PC-9 (cell line): Measurements from ENCODE around the gene HAO2. TPM values are rescaled to one million over a fixed set of nuclear protein-coding genes. Genes with fewer than 3 reads are reported as not detected.

Experiments
- BruUV-seq: library from RNA; stranded (reverse); fragments of 400-500 nt; replicated peaks from 2 replicates; lab custom pipeline; 2021; lab: Mats Ljungman, UMichigan
- CTCF ChIA-PET: fragments of 300-600 bp; sonication (Branson Sonifier 250); formaldehyde crosslinking; loops from one replicate; lab custom pipeline; 2022; ENCODE audit warnings: antibody characterized with exemption; lab: Charles Lee
- POLR2A ChIA-PET: fragments of 300-600 bp; sonication (Branson Sonifier 250); formaldehyde crosslinking; loops from one replicate; lab custom pipeline; 2022; ENCODE audit warnings: antibody characterized with exemption; ENCODE audit not compliant: unreplicated experiment; lab: Charles Lee
- DNase-seq, 2 experiments: peaks; one replicate each; pipeline versions ENCODE4 v3.0.0 to v3.0.0-alpha.2; 2015 to 2022; ENCODE audit warnings: mixed read lengths in 1 of 2
- H2AFZ ChIP-seq: fragments of 200-600 bp; sonication (generic); 2 replicates; pipeline ENCODE4 v1.8.1; 2017; ENCODE audit warnings: antibody characterized with exemption
- H3F3A ChIP-seq: fragments of 200-600 bp; sonication (generic); 2 replicates; pipeline ENCODE4 v1.8.1; 2017; ENCODE audit warnings: antibody characterized with exemption, mild to moderate bottlenecking, low read depth; ENCODE audit not compliant: insufficient read depth
- H3K27ac ChIP-seq: fragments of 200-600 bp; sonication (generic); 2 replicates; pipeline ENCODE4 v1.6.1; 2016; ENCODE audit warnings: mixed run types
- H3K27me3 ChIP-seq: fragments of 200-600 bp; sonication (generic); 2 replicates; pipeline ENCODE4 v1.6.1; 2016; ENCODE audit warnings: low read depth, mixed run types; ENCODE audit not compliant: insufficient read depth
- H3K36me3 ChIP-seq: fragments of 200-600 bp; sonication (generic); 2 replicates; pipeline ENCODE4 v1.6.1; 2016; ENCODE audit warnings: low read depth, mixed run types
- H3K4me1 ChIP-seq: fragments of 200-600 bp; sonication (generic); replicated peaks from 2 replicates; pipeline ENCODE4 v1.6.1; 2016; ENCODE audit warnings: mixed run types; ENCODE audit not compliant: insufficient read depth
- H3K4me2 ChIP-seq: fragments of 200-600 bp; sonication (generic); 2 replicates; pipeline ENCODE4 v1.6.1; 2017; ENCODE audit warnings: mixed run types
- H3K4me3 ChIP-seq: fragments of 200-600 bp; sonication (generic); 2 replicates; pipeline ENCODE4 v1.6.1; 2016; ENCODE audit warnings: mixed run types
- H3K79me2 ChIP-seq: fragments of 200-600 bp; sonication (generic); 2 replicates; pipeline ENCODE4 v1.6.1; 2017; ENCODE audit warnings: low read depth, mixed run types
- H3K9me2 ChIP-seq: fragments of 200-600 bp; sonication (generic); 2 replicates; pipeline ENCODE4 v1.8.1; 2017; ENCODE audit warnings: mild to moderate bottlenecking; ENCODE audit not compliant: insufficient read depth
- H3K9me3 ChIP-seq: fragments of 200-600 bp; sonication (generic); 2 replicates; pipeline ENCODE4 v1.8.1; 2016; ENCODE audit warnings: low read depth; ENCODE audit not compliant: insufficient read depth
- H4K20me1 ChIP-seq: fragments of 200-600 bp; sonication (generic); 2 replicates; pipeline ENCODE4 v1.8.1; 2017; ENCODE audit not compliant: insufficient read depth
- EZH2 ChIP-seq: fragments of 200-600 bp; sonication (generic); IDR thresholded peaks from 2 replicates; pipeline ENCODE4 v1.8.0; 2017; ENCODE audit warnings: antibody characterized with exemption, low read depth
- intact Hi-C: fragments of 100-400 bp; cut with micrococcal nuclease; formaldehyde crosslinking; loops from one replicate; pipeline ENCODE4 v1.10.0; 2022; ENCODE audit not compliant: unreplicated experiment
- total RNA-seq: library from RNA; stranded (reverse); gene quantifications from 2 replicates; pipeline ENCODE4 v1.2.3, GENCODE V29; 2021
- TF ChIP-seq, protein P1 (sequence below): fragments of 200-600 bp; sonication (generic); conservative IDR thresholded peaks from 2 replicates; pipeline ENCODE4 v1.6.1; 2017; ENCODE audit warnings: mixed run types, antibody characterized with exemption, mild to moderate bottlenecking, moderate library complexity

The HAO2 gene
- total RNA-seq, 1 experiment from 2014 or later, result not detected

DNA sequence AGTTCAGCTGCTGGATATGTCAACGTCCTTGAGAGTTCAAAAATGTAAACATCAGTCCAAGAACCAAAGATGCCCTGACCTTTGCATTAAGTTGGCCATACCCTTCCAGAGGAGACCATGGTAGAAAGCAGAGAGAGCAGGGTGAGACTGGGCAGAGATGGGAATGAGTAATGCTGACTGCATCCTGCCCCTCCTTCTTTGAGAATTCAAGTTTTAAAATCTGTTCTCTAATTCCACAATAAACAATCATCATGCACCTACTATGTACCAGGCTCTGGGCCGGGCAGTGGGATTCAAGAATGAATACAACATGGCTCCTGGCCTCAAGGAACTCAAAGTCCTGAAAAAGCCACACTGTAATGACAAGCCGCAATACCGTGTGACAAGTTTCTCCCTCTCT, 3.9 kb upstream of the HAO2 start:
- Histone ChIP-seq H3K9me3 (no peaks in the 10 kb centered on the region), H3K4me3 (no peak overlapping the region), H2AFZ (no peak overlapping the region), H3K27me3 (no peaks in the 10 kb centered on the region), H3K36me3 (no peaks in the 10 kb centered on the region), H3K27ac (no peak overlapping the region), H3K4me2 (no peak overlapping the region), H3K79me2 (no peaks in the 10 kb centered on the region), H3K4me1 (no peaks in the 10 kb centered on the region), H3F3A (no peaks in the 10 kb centered on the region), H4K20me1 (no peaks in the 10 kb centered on the region), H3K9me2 (no peaks in the 10 kb centered on the region)
- ChIA-PET CTCF (no interaction called here), POLR2A (no interaction called here)
- TF ChIP-seq, protein P1, sequence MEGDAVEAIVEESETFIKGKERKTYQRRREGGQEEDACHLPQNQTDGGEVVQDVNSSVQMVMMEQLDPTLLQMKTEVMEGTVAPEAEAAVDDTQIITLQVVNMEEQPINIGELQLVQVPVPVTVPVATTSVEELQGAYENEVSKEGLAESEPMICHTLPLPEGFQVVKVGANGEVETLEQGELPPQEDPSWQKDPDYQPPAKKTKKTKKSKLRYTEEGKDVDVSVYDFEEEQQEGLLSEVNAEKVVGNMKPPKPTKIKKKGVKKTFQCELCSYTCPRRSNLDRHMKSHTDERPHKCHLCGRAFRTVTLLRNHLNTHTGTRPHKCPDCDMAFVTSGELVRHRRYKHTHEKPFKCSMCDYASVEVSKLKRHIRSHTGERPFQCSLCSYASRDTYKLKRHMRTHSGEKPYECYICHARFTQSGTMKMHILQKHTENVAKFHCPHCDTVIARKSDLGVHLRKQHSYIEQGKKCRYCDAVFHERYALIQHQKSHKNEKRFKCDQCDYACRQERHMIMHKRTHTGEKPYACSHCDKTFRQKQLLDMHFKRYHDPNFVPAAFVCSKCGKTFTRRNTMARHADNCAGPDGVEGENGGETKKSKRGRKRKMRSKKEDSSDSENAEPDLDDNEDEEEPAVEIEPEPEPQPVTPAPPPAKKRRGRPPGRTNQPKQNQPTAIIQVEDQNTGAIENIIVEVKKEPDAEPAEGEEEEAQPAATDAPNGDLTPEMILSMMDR, result no peak
- TF ChIP-seq EZH2, result no peak
- BruUV-seq, result no TSS peak
- no peak for DNase-seq
- intact Hi-C loops, result no loop called here

GRCh38 chr1:119366424-119366823, 2.2 kb upstream of the HAO2 start:
- Histone ChIP-seq H3K4me3 (no peak overlapping the region), H3K9me2 (no peaks in the 10 kb centered on the region), H3K27ac (no peak overlapping the region), H4K20me1 (no peaks in the 10 kb centered on the region), H3K4me1 (no peaks in the 10 kb centered on the region), H3F3A (no peaks in the 10 kb centered on the region), H3K79me2 (no peaks in the 10 kb centered on the region), H3K9me3 (no peaks in the 10 kb centered on the region), H3K36me3 (no peaks in the 10 kb centered on the region), H3K27me3 (no peaks in the 10 kb centered on the region), H2AFZ (no peak overlapping the region), H3K4me2 (no peak overlapping the region)
- TF ChIP-seq, protein P1, result no peak
- TF ChIP-seq EZH2, result no peak
- CTCF ChIA-PET, result interaction anchor here (0.9 kb wide), 1 partner anchor 91 kb away, joined by 3 read pairs; no protein-coding TSS in a partner anchor
- intact Hi-C loops, result no loop called here
- POLR2A ChIA-PET, result no interaction called here
- DNase-seq, result no peak
- no TSS peak for BruUV-seq

GRCh38 chr1:119367432-119368124, 1.0 kb upstream of the HAO2 start:
- intact Hi-C loops, result loop anchor here (1.0 to 2.0 kb wide), 3 partner anchors 92 to 1291 kb away; no protein-coding TSS in a partner anchor
- Histone ChIP-seq H3K27ac (no peak overlapping the region), H2AFZ (no peak overlapping the region), H3K4me3 (no peak overlapping the region), H3K4me1 (peaks cover 3% of the 10 kb centered on the region; the same call in 1 of the 2 replicates), H3K36me3 (no peaks in the 10 kb centered on the region), H3K4me2 (no peak overlapping the region), H3K9me2 (no peaks in the 10 kb centered on the region), H3K79me2 (no peaks in the 10 kb centered on the region), H3K9me3 (no peaks in the 10 kb centered on the region), H3F3A (no peaks in the 10 kb centered on the region), H3K27me3 (no peaks in the 10 kb centered on the region), H4K20me1 (no peaks in the 10 kb centered on the region)
- POLR2A ChIA-PET, result no interaction called here
- TF ChIP-seq EZH2, result no peak
- TF ChIP-seq, protein P1, result peak; percentile 99
- CTCF ChIA-PET, result interaction anchor here (0.7 kb wide), 1 partner anchor 1609 kb away, joined by 3 read pairs; no protein-coding TSS in a partner anchor
- no TSS peak for BruUV-seq
- no peak for DNase-seq
